Neural crest cell (in vitro differentiated cells): ENCODE results near the gene NECTIN1. TPM values are rescaled to one million over a fixed set of nuclear protein-coding genes. Genes with fewer than 3 reads are reported as not detected.

ENCODE experiments used
- DNase-seq: peaks from one replicate; pipeline ENCODE4 v3.0.0; 2021; ENCODE audit warnings: low read depth, mixed read lengths, low spot score
- H3K27ac Mint-ChIP-seq: one replicate; pipeline ENCODE4 v1.8.0; 2021; ENCODE audit warnings: mild to moderate bottlenecking, mixed read lengths; ENCODE audit not compliant: unreplicated experiment
- H3K27me3 Mint-ChIP-seq: 2 replicates; pipeline ENCODE4 v1.8.0; 2021; ENCODE audit warnings: low read depth, mild to moderate bottlenecking, mixed read lengths
- H3K36me3 Mint-ChIP-seq: 2 replicates; pipeline ENCODE4 v1.8.0; 2021; ENCODE audit warnings: low read depth, mild to moderate bottlenecking, mixed read lengths
- H3K4me1 Mint-ChIP-seq: 2 replicates; pipeline ENCODE4 v1.8.0; 2021; ENCODE audit warnings: mixed read lengths
- H3K4me3 Mint-ChIP-seq: one replicate; pipeline ENCODE4 v1.8.0; 2021; ENCODE audit warnings: mild to moderate bottlenecking, mixed read lengths
- H3K9me3 Mint-ChIP-seq: 2 replicates; pipeline ENCODE4 v1.8.0; 2021; ENCODE audit warnings: mixed read lengths
- total RNA-seq: library from RNA; stranded (reverse); gene quantifications from 2 replicates; pipeline ENCODE4 v1.2.1, GENCODE V29; 2021
- TF ChIP-seq, protein P1 (sequence below): fragments of 200-600 bp; sonication (generic); conservative IDR thresholded peaks from 2 replicates; pipeline ENCODE4 v1.5.0; 2021; ENCODE audit warnings: antibody characterized with exemption, mild to moderate bottlenecking

NECTIN1 gene
- total RNA-seq, 1 donor from 2014 or later, result 49.2 TPM

DNA sequence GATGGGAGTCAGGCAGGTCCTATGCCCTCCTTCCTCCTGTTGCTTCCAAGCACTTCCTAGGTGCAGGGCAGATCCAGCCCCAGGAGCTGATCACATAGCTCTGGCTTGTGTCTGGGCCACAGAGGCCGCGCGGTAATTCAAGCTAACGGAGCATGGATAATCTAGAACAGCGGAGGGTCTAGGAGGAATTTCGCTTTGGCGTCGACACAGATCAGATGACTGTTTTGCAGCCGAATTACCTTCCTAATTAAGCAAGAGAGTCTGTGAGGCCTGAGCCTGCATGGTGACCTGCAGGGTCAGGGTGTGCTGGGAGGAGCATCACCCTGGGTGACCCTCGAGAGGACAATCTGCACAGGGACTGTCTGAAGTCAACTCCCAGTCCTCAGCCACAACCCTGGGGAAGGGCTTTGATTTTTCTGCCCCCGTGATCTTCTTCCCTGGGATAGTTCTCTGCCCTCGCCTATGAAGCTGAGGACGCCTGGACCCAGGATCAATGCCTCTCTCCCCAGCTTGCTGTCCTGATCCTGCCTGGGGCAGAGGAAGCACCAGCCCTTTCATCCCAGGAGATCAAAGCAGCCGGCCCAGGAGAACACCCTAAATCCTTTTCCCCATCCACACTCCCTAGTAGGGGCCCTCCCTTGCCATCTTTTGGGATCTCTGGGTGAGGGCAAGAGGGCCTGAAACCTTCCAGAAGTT, 11.0 kb downstream of the NECTIN1 start:
- Mint-ChIP-seq H3K4me3 (peak overlapping the region; percentile 41), H3K27ac (peak overlapping the region; percentile 12), H3K9me3 (no peaks in the 10 kb centered on the region), H3K36me3 (no peaks in the 10 kb centered on the region), H3K4me1 (peaks cover 36% of the 10 kb centered on the region), H3K27me3 (no peaks in the 10 kb centered on the region)
- TF ChIP-seq, protein P1, sequence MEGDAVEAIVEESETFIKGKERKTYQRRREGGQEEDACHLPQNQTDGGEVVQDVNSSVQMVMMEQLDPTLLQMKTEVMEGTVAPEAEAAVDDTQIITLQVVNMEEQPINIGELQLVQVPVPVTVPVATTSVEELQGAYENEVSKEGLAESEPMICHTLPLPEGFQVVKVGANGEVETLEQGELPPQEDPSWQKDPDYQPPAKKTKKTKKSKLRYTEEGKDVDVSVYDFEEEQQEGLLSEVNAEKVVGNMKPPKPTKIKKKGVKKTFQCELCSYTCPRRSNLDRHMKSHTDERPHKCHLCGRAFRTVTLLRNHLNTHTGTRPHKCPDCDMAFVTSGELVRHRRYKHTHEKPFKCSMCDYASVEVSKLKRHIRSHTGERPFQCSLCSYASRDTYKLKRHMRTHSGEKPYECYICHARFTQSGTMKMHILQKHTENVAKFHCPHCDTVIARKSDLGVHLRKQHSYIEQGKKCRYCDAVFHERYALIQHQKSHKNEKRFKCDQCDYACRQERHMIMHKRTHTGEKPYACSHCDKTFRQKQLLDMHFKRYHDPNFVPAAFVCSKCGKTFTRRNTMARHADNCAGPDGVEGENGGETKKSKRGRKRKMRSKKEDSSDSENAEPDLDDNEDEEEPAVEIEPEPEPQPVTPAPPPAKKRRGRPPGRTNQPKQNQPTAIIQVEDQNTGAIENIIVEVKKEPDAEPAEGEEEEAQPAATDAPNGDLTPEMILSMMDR, result no peak
- DNase-seq, result no peak

GRCh38 chr11:119716582-119717498, 12.2 kb downstream of the NECTIN1 start:
- Mint-ChIP-seq H3K27me3 (no peaks in the 10 kb centered on the region), H3K27ac (no peak overlapping the region), H3K9me3 (no peaks in the 10 kb centered on the region), H3K4me1 (peaks cover 33% of the 10 kb centered on the region), H3K4me3 (no peak overlapping the region), H3K36me3 (no peaks in the 10 kb centered on the region)
- TF ChIP-seq, protein P1, result no peak
- DNase-seq, result no peak

DNA sequence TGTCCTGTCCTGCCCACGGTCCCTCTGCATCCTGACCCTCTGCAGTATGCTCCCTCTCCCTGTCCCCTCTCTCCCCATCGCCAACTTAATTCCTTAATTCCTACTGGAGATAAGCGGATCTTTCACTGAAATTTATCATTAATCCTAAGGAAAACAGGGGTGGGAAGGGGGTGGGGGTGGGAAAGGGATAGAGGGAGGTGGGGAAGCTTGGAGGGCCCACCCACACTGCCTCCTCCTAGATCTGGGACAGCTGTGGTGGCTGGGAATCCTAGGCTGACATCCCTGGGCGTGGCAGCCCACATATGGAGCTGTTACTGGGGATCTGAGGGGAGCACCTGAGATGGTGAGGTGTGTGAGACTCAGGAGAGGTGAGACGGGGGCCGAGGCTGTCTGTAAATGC, 14.4 kb downstream of the NECTIN1 start:
- DNase-seq, result no peak
- TF ChIP-seq, protein P1, result no peak
- Mint-ChIP-seq H3K9me3 (no peaks in the 10 kb centered on the region), H3K4me1 (peaks cover 50% of the 10 kb centered on the region), H3K4me3 (no peak overlapping the region), H3K27ac (peak overlapping the region; percentile 19), H3K36me3 (no peaks in the 10 kb centered on the region), H3K27me3 (no peaks in the 10 kb centered on the region)

GRCh38 chr11:119714189-119714588, 14.8 kb downstream of the NECTIN1 start:
- TF ChIP-seq, protein P1, result no peak
- Mint-ChIP-seq H3K4me3 (no peak overlapping the region), H3K27me3 (no peaks in the 10 kb centered on the region), H3K27ac (no peak overlapping the region), H3K36me3 (no peaks in the 10 kb centered on the region), H3K4me1 (peaks cover 54% of the 10 kb centered on the region), H3K9me3 (no peaks in the 10 kb centered on the region)
- DNase-seq, result no peak

DNA sequence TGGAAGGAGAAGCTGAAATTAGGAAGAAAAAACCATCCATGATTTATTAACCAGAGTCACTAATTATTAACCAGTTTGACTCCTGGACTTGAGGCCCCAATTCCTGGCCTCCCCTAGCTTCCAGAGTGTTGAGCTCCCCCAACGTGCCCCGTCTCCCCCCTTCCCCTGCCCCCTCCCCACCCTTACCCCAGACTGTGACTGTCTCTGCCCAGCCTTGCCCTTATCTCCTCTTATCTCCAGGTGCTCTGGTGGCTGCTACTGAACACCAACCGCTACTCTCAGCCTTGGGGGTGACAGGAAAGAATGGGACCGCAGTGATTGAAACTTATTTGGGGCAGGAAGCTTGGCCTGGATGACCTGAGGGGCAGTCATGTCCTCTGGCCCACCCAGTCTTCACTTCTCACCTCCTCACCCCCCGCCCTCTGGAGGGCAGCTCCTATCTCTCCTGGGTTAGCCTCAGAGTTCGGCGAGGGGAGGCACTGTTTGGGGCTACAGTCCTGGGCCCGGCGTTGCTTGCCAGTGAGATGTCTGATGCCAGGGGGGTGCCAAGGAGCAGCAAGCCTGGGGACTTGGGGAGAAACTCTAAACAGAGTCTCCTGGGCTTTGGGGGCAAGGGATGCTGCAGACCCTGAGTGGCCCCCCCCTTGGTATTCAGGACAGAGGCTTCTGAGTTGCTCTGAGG, 15.5 kb downstream of the NECTIN1 start:
- no peaks in the 10 kb centered on the region for H3K27me3 Mint-ChIP-seq

More for the DNA sequence above, 15.5 kb downstream of the NECTIN1 start:
- TF ChIP-seq, protein P1, result no peak
- no peaks in the 10 kb centered on the region for H3K36me3 Mint-ChIP-seq
- no peak overlapping the region for H3K4me3 Mint-ChIP-seq
- DNase-seq, result no peak
- no peaks in the 10 kb centered on the region for H3K9me3 Mint-ChIP-seq
- no peak overlapping the region for H3K27ac Mint-ChIP-seq
- peaks cover 55% of the 10 kb centered on the region for H3K4me1 Mint-ChIP-seq
